ENCODE results near the gene PRTFDC1.

The PRTFDC1 gene

GRCh38 chr10:24849051-24849450 is 103.4 kb downstream of the PRTFDC1 start:
- no peak overlapping the region for H3K4me2 ChIP-seq (ENCODE audit: low read depth, low read length, poor library complexity, severe bottlenecking)

GRCh38 chr10:24848195-24848594 is 104.2 kb downstream of the PRTFDC1 start:
- no peak overlapping the region for H3K9ac ChIP-seq (ENCODE audit: low read length)
- H3K9me3 ChIP-seq (ENCODE audit: insufficient read depth, low read length), result no peaks in the 10 kb centered on the region
- no peak overlapping the region for H3K4me3 ChIP-seq (ENCODE audit: insufficient read depth, low read length, poor library complexity, severe bottlenecking)
- H3K36me3 ChIP-seq (ENCODE audit: low read length), result no peaks in the 10 kb centered on the region
- no peaks in the 10 kb centered on the region for H3K9me2 ChIP-seq (replicated peaks; ENCODE audit: insufficient read depth, low read length)
- H2AFZ ChIP-seq (ENCODE audit: low read depth, low read length, severe bottlenecking), result no peak overlapping the region
- no peak for TF ChIP-seq CTCF (IDR thresholded peaks at IDR 0.05; ENCODE audit: insufficient read depth, low read length, poor library complexity, severe bottlenecking)
- TF ChIP-seq EZH2phosphoT487 (conservative IDR thresholded peaks at IDR 0.05; ENCODE audit: low read length), result no peak
- no peak overlapping the region for H3K4me2 ChIP-seq (ENCODE audit: low read depth, low read length, poor library complexity, severe bottlenecking)
- no peaks in the 10 kb centered on the region for H3K27me3 ChIP-seq (ENCODE audit: low read length)
- H3F3A ChIP-seq (ENCODE audit: insufficient read depth), result no peaks in the 10 kb centered on the region
- H3K79me2 ChIP-seq (ENCODE audit: insufficient read depth, low read length), result no peaks in the 10 kb centered on the region
- H3K27ac ChIP-seq (ENCODE audit: low read depth, low read length), result no peak overlapping the region
- no peaks in the 10 kb centered on the region for H4K20me1 ChIP-seq (ENCODE audit: low read depth, low read length)

More at GRCh38 chr10:24849051-24849450, 103.4 kb downstream of the PRTFDC1 start:
- TF ChIP-seq EZH2phosphoT487 (conservative IDR thresholded peaks at IDR 0.05; ENCODE audit: low read length) (no peak), CTCF (IDR thresholded peaks at IDR 0.05; ENCODE audit: insufficient read depth, low read length, poor library complexity, severe bottlenecking) (no peak)
- Histone ChIP-seq H3K27ac (ENCODE audit: low read depth, low read length) (no peak overlapping the region), H2AFZ (ENCODE audit: low read depth, low read length, severe bottlenecking) (no peak overlapping the region), H3F3A (ENCODE audit: insufficient read depth) (no peaks in the 10 kb centered on the region), H3K9me2 (replicated peaks; ENCODE audit: insufficient read depth, low read length) (no peaks in the 10 kb centered on the region), H3K4me3 (ENCODE audit: insufficient read depth, low read length, poor library complexity, severe bottlenecking) (no peak overlapping the region), H3K9me3 (ENCODE audit: insufficient read depth, low read length) (no peaks in the 10 kb centered on the region), H3K27me3 (ENCODE audit: low read length) (no peaks in the 10 kb centered on the region), H3K79me2 (ENCODE audit: insufficient read depth, low read length) (no peaks in the 10 kb centered on the region), H3K9ac (ENCODE audit: low read length) (no peak overlapping the region), H3K36me3 (ENCODE audit: low read length) (no peaks in the 10 kb centered on the region), H4K20me1 (ENCODE audit: low read depth, low read length) (no peaks in the 10 kb centered on the region)

GRCh38 chr10:24847112-24848070 is 105.0 kb downstream of the PRTFDC1 start:
- H3K27ac ChIP-seq (ENCODE audit: low read depth, low read length), result no peak overlapping the region
- H3K4me2 ChIP-seq (ENCODE audit: low read depth, low read length, poor library complexity, severe bottlenecking), result no peak overlapping the region
- no peaks in the 10 kb centered on the region for H3K36me3 ChIP-seq (ENCODE audit: low read length)
- H4K20me1 ChIP-seq (ENCODE audit: low read depth, low read length), result no peaks in the 10 kb centered on the region
- no peaks in the 10 kb centered on the region for H3K9me2 ChIP-seq (replicated peaks; ENCODE audit: insufficient read depth, low read length)
- no peak overlapping the region for H3K9ac ChIP-seq (ENCODE audit: low read length)
- H3K27me3 ChIP-seq (ENCODE audit: low read length), result no peaks in the 10 kb centered on the region
- no peak overlapping the region for H3K4me3 ChIP-seq (ENCODE audit: insufficient read depth, low read length, poor library complexity, severe bottlenecking)
- no peaks in the 10 kb centered on the region for H3K9me3 ChIP-seq (ENCODE audit: insufficient read depth, low read length)
- no peaks in the 10 kb centered on the region for H3K79me2 ChIP-seq (ENCODE audit: insufficient read depth, low read length)
- no peak overlapping the region for H2AFZ ChIP-seq (ENCODE audit: low read depth, low read length, severe bottlenecking)
- H3F3A ChIP-seq (ENCODE audit: insufficient read depth), result no peaks in the 10 kb centered on the region
- no peak for TF ChIP-seq EZH2phosphoT487 (conservative IDR thresholded peaks at IDR 0.05; ENCODE audit: low read length)
- no peak for TF ChIP-seq CTCF (IDR thresholded peaks at IDR 0.05; ENCODE audit: insufficient read depth, low read length, poor library complexity, severe bottlenecking)
